Measurements from ENCODE around the gene RAP1GAP.
"Not testable (repeated sequence)": the region's sequence is repeated elsewhere in the genome, so short reads cannot be mapped to it uniquely, and the experiment has no call there.

RAP1GAP gene

GRCh38 chr1:21636029-21636428 is 33.1 kb downstream of the RAP1GAP start:
- no peak for TF ChIP-seq CTCF (IDR thresholded peaks at IDR 0.05)
- no peaks in the 10 kb centered on the region for H3K4me1 ChIP-seq (ENCODE audit: control insufficient read depth in 1 of 2, insufficient read depth in 1 of 2, low read depth in 1 of 2, low read length in 1 of 2)
- H3K27ac ChIP-seq: no peak overlapping the region
- H3K27me3 ChIP-seq: peaks cover 9% of the 10 kb centered on the region
- no peaks in the 10 kb centered on the region for H3K9me3 ChIP-seq
- H3K4me3 ChIP-seq (ENCODE audit: low read depth in 1 of 2, low read length in 1 of 2): no peak overlapping the region
- no peaks in the 10 kb centered on the region for H3K36me3 ChIP-seq

GRCh38 chr1:21634806-21635535 is 34.2 kb downstream of the RAP1GAP start:
- H3K4me1 ChIP-seq (ENCODE audit: control insufficient read depth in 1 of 2, insufficient read depth in 1 of 2, low read depth in 1 of 2, low read length in 1 of 2): no peaks in the 10 kb centered on the region
- TF ChIP-seq CTCF (IDR thresholded peaks at IDR 0.05): no peak
- H3K36me3 ChIP-seq: no peaks in the 10 kb centered on the region
- no peak overlapping the region for H3K27ac ChIP-seq
- H3K27me3 ChIP-seq: peaks cover 13% of the 10 kb centered on the region
- no peak overlapping the region for H3K4me3 ChIP-seq (ENCODE audit: low read depth in 1 of 2, low read length in 1 of 2)
- H3K9me3 ChIP-seq: no peaks in the 10 kb centered on the region

- Histone ChIP-seq H3K4me1 (ENCODE audit: control insufficient read depth in 1 of 2, insufficient read depth in 1 of 2, low read depth in 1 of 2, low read length in 1 of 2) (no peaks in the 10 kb centered on the region), H3K27ac (no peak overlapping the region), H3K36me3 (no peaks in the 10 kb centered on the region), H3K9me3 (no peaks in the 10 kb centered on the region), H3K4me3 (ENCODE audit: low read depth in 1 of 2, low read length in 1 of 2) (no peak overlapping the region), H3K27me3 (peaks cover 18% of the 10 kb centered on the region)
- no peak for TF ChIP-seq CTCF (IDR thresholded peaks at IDR 0.05)
Measured at GRCh38 chr1:21633992-21634805, 35.0 kb downstream of the RAP1GAP start.

- H3K4me3 ChIP-seq (ENCODE audit: low read depth in 1 of 2, low read length in 1 of 2): no peak overlapping the region
- peaks cover 19% of the 10 kb centered on the region for H3K27me3 ChIP-seq
- H3K9me3 ChIP-seq: no peaks in the 10 kb centered on the region
- no peak for TF ChIP-seq CTCF (IDR thresholded peaks at IDR 0.05)
- H3K27ac ChIP-seq: no peak overlapping the region
- H3K36me3 ChIP-seq: no peaks in the 10 kb centered on the region
- H3K4me1 ChIP-seq (ENCODE audit: control insufficient read depth in 1 of 2, insufficient read depth in 1 of 2, low read depth in 1 of 2, low read length in 1 of 2): no peaks in the 10 kb centered on the region
Measured at GRCh38 chr1:21633141-21633755, 35.9 kb downstream of the RAP1GAP start.

- Histone ChIP-seq H3K36me3 (no peaks in the 10 kb centered on the region), H3K27me3 (peaks cover 19% of the 10 kb centered on the region), H3K4me1 (ENCODE audit: control insufficient read depth in 1 of 2, insufficient read depth in 1 of 2, low read depth in 1 of 2, low read length in 1 of 2) (no peaks in the 10 kb centered on the region), H3K4me3 (ENCODE audit: low read depth in 1 of 2, low read length in 1 of 2) (no peak overlapping the region), H3K9me3 (no peaks in the 10 kb centered on the region), H3K27ac (no peak overlapping the region)
- no peak for TF ChIP-seq CTCF (IDR thresholded peaks at IDR 0.05)
Measured at GRCh38 chr1:21631944-21632887, 36.9 kb downstream of the RAP1GAP start.

- not testable (repeated sequence) for H3K9me3 ChIP-seq; H3K27ac ChIP-seq; H3K36me3 ChIP-seq; H3K4me1 ChIP-seq (ENCODE audit: control insufficient read depth in 1 of 2, insufficient read depth in 1 of 2, low read depth in 1 of 2, low read length in 1 of 2); H3K4me3 ChIP-seq (ENCODE audit: low read depth in 1 of 2, low read length in 1 of 2)
- H3K27me3 ChIP-seq: peaks cover 19% of the 10 kb centered on the region
Measured at GRCh38 chr1:21631590-21631943, 37.6 kb downstream of the RAP1GAP start.

All from neutrophil (primary cell).